Pancreas (tissue), 10 donors: ENCODE data around the gene SAMD11. TPM values are rescaled to one million over a fixed set of nuclear protein-coding genes. Genes with fewer than 3 reads are reported as not detected.

Source experiments
- ATAC-seq, 4 donors: fragments of 200-7000 bp; cut with Tn5 transposase; one replicate each; pipeline versions ENCODE4 v1.8.0 to v1.9.1; 2020; ENCODE audit warnings: mild to moderate bottlenecking in 4 of 4, moderate library complexity in 4 of 4
- DNase-seq, 6 donors: peaks; one replicate each; pipeline ENCODE4 v3.0.0-alpha.2; 2020
- FAIRE-seq: peaks from 2 replicates; lab custom pipeline; 2012; peaks lifted over from hg19 to GRCh38; lab: Jason Lieb, UNC
- H3K27ac ChIP-seq, 4 donors: fragments of 200-600 bp; sonication (generic); 1 replicate in 3 of 4; 2 replicates in 1 of 4; pipeline versions ENCODE4 v1.5.0 to v1.8.0; 2020
- H3K27me3 ChIP-seq, 4 donors: fragments of 200-600 bp; one replicate each; pipeline ENCODE4 v1.8.0; 2021
- H3K36me3 ChIP-seq, 3 donors: fragments of 200-600 bp; sonication (generic) in 1 of 3; one replicate each; pipeline versions ENCODE4 v1.5.0 to v1.8.0; 2020 to 2021
- H3K4me1 ChIP-seq, 3 donors: fragments of 200-600 bp; one replicate each; pipeline ENCODE4 v1.8.0; 2021
- H3K4me3 ChIP-seq, 4 donors: fragments of 200-600 bp; sonication (generic) in 2 of 4; one replicate each; pipeline versions ENCODE4 v1.5.0 to v1.8.0; 2020 to 2021
- H3K9me3 ChIP-seq, 4 donors: fragments of 200-600 bp; one replicate each; pipeline ENCODE4 v1.8.0; 2021
- WGBS, 2 donors: extraction: QIAGEN DNeasy Blood & Tissue Kit; methylation state at CpG; one replicate each; pipeline ENCODE4 v1.1.7; 2013; 5-methylcytosine and 5-hydroxymethylcytosine counted together
- intact Hi-C, 3 donors: fragments of 100-400 bp; cut with DNase I; formaldehyde crosslinking; loops; one replicate each; pipeline versions ENCODE4 v1.11.1 to v1.14.2; 2022
- polyA plus RNA-seq, 2 donors: library from polyadenylated mRNA; stranded (reverse); fragments of 200-250 nt; gene quantifications; one replicate each; pipeline ENCODE4 v1.2.3, GENCODE V29; 2013
- total RNA-seq, 6 donors: library from RNA; stranded (reverse); fragmentation: NEBNext Ultra II Directional in 4 of 6; extraction: Animal tissue kit (Norgen Biotek cat#: 25700) in 4 of 6; gene quantifications; one replicate each; pipeline versions ENCODE4 v1.2.1 to v1.2.4, GENCODE V29; 2021 to 2023
- TF ChIP-seq, protein P1 (sequence below), 4 donors: fragments of 200-600 bp; sonication (generic) in 3 of 4; IDR thresholded peaks; one replicate each; pipeline versions ENCODE4 v1.5.0 to v1.8.0; 2021; ENCODE audit warnings: antibody characterized with exemption in 4 of 4
- donor health status: healthy with polysubstance abuse.
- donor health status: DM: no; HTN: no; CAD: no; lungs with moderate emphysema.
- donor health status: DM: no; HTN: no; CAD: no.
- donor health status: control.
- donor health status: control.
- donor health status: Bipolar disorder and iron deficiency.
- donor health status: DM: yes; HTN: yes; CAD: no.
- donor health status: DM: no; HTN: no; CAD: no.
- donor health status: DM: no; HTN: no; CAD: no.
- donor health status: DM: yes; HTN: yes; CAD: no.

Gene SAMD11
- total and polyA plus RNA-seq, 8 donors: 0.19 to 23.7 (median 3.5) TPM

DNA sequence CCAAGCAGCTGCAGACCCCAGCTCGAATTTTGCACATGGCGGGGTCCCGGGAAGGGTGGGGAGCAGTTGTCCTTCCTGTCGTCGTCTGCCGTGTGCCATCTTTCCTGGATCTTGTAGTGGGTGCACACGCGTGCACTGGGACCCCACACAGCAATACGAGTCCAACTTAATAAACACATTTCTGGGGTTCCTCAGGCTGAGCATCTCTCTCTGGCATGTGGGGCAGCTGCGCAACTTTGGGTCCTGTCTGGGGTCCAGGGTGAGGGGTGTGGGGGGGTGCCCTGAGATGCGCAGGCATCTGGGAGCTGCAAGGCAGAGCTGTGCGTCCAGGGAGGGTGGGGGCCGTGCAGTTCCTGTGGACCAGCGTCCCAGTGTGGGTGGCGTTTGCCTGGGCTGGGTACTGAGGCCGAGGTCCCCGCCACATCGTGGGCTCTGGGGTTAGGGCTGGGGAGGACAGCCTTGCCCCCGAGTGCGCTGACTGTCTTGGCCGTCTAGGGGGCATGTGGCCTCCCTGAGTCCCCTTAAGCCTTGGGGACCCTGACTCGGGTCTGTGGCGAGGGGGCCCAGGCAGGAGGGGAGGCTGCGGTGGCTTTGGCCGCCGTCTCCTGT lies 41.9 kb downstream of the SAMD11 start:
- 87 to 92% methylated on average over 22 to 26 of the region's 26 CpGs for WGBS, 2 donors
- no peak for FAIRE-seq
- Histone ChIP-seq H3K9me3 (no peaks in the 10 kb centered on the region), H3K4me1 (peaks cover 0 to 9% (median 3%) of the 10 kb centered on the region in 3 donors), H3K36me3 (no peaks in the 10 kb centered on the region), H3K4me3 (peak overlapping the region in 1 of 4 donors; percentile 76), H3K27me3 (peaks cover 0 to 4% (median 1%) of the 10 kb centered on the region in 4 donors), H3K27ac (peak overlapping the region in 2 of 4 donors; percentile 83 to 89)
- TF ChIP-seq, protein P1, sequence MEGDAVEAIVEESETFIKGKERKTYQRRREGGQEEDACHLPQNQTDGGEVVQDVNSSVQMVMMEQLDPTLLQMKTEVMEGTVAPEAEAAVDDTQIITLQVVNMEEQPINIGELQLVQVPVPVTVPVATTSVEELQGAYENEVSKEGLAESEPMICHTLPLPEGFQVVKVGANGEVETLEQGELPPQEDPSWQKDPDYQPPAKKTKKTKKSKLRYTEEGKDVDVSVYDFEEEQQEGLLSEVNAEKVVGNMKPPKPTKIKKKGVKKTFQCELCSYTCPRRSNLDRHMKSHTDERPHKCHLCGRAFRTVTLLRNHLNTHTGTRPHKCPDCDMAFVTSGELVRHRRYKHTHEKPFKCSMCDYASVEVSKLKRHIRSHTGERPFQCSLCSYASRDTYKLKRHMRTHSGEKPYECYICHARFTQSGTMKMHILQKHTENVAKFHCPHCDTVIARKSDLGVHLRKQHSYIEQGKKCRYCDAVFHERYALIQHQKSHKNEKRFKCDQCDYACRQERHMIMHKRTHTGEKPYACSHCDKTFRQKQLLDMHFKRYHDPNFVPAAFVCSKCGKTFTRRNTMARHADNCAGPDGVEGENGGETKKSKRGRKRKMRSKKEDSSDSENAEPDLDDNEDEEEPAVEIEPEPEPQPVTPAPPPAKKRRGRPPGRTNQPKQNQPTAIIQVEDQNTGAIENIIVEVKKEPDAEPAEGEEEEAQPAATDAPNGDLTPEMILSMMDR (IDR thresholded peaks at IDR 0.05): no peak
- intact Hi-C loops: no loop called here
- DNase-seq: peak in 2 of 6 donors; percentile 25 to 71
- ATAC-seq: no peak

DNA sequence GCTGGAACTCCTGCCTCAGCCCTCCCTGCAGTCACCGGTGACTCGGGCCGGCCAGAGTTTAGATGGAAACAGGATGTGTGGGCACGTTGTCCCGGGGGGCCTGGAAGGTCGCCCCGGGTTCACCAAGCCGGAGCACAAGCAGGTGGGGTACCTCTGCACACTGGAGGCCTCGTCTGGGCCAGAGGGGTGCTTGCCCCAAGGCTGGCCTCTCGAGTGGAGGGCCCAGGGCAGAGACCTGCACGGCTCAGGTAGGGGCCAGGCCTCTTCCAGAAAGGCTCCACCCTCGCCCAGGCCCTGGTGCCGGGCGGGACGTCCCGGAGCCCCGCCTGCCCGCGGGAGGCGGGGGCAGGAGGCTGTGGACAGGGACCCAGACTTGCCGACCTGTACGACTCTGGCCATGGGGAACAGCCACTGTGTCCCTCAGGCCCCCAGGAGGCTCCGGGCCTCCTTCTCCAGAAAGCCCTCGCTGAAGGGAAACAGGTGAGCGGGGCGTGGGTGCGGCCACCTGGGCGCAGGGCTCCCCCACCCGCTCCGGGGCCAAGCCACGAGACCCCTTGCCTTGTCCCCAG lies 42.5 kb downstream of the SAMD11 start, which contains the start of gene PLEKHN1:
PLEKHN1 (plus strand) TSS at position 348 of the 569 bp plus-strand sequence; CDS start at position 398, 50 bp downstream.
- no peak for FAIRE-seq
- DNase-seq: peak in 4 of 6 donors; percentile 51 to 83 (median 68)
- peak within 1 kb of the TSS; percentile 31 to 89 (median 68) for H3K27ac ChIP-seq
- intact Hi-C loops: no loop called here
- ATAC-seq: peak; percentile 72 to 90 (median 82)
- TF ChIP-seq, protein P1 (IDR thresholded peaks at IDR 0.05): no peak
- peaks cover 0 to 9% (median 3%) of the 10 kb centered on the region in 3 donors for H3K4me1 ChIP-seq
- H3K27me3 ChIP-seq: peaks cover 0 to 10% (median 3%) of the 10 kb centered on the region in 4 donors
- H3K4me3 ChIP-seq: peak within 1 kb of the TSS; percentile 34 to 76 (median 66)
- H3K36me3 ChIP-seq: no peaks in the 10 kb centered on the region
- WGBS, 2 donors: 10 to 15% methylated on average over 28 to 30 of the region's 31 CpGs
- H3K9me3 ChIP-seq: no peaks in the 10 kb centered on the region

DNA sequence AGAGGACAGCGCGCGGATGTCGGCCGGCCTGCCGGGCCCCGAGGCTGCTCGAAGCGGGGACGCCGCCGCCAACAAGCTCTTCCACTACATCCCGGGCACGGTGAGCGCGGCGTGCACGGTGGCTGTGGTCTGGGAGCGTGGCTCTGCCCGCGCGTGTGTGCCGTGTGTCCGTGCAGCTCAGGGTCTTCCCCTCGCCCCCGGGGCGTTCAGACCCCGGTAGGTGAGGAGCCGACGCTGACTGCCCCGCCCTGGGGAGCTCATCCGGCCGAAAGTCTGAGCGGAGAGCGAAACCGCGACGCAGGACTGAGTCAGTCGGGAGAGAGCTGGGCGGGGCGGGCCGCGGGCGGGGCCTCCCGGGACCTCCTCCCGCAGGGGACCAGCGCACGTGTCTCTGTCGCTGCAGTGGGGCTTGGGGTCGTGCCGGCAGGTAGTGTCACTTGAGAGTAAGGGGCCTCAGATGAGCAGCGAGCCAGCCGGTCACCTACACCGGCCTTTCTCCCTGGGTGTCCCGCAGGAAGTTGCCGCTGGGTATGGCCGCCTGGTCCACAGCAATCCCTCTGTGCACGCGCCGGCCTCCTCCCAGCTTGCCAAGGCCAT lies 43.1 kb downstream of the SAMD11 start:
- Histone ChIP-seq H3K9me3 (no peaks in the 10 kb centered on the region), H3K4me3 (peak overlapping the region; percentile 34 to 76 (median 66)), H3K4me1 (peaks cover 0 to 9% (median 0%) of the 10 kb centered on the region in 3 donors), H3K27ac (peak overlapping the region; percentile 31 to 89 (median 68)), H3K27me3 (peaks cover 0 to 14% (median 3%) of the 10 kb centered on the region in 4 donors), H3K36me3 (no peaks in the 10 kb centered on the region)
- TF ChIP-seq, protein P1 (IDR thresholded peaks at IDR 0.05): no peak
- intact Hi-C loops: no loop called here
- FAIRE-seq: no peak
- peak; percentile 80 to 89 (median 86) for ATAC-seq
- DNase-seq: peak; percentile 52 to 89 (median 74)
- WGBS, 2 donors: 0 to 1% methylated on average over 46 to 60 of the region's 60 CpGs

- no peak overlapping the region for H3K27ac ChIP-seq
- no peaks in the 10 kb centered on the region for H3K36me3 ChIP-seq
- DNase-seq: peak in 2 of 6 donors; percentile 45 to 72
- H3K9me3 ChIP-seq: no peaks in the 10 kb centered on the region
- H3K27me3 ChIP-seq: peaks cover 0 to 17% (median 3%) of the 10 kb centered on the region in 4 donors
- H3K4me3 ChIP-seq: peak overlapping the region in 1 of 4 donors; percentile 76
- H3K4me1 ChIP-seq: peaks cover 0 to 9% (median 0%) of the 10 kb centered on the region in 3 donors
- TF ChIP-seq, protein P1 (IDR thresholded peaks at IDR 0.05): no peak
- intact Hi-C loops: no loop called here
- FAIRE-seq: no peak
- peak in 1 of 4 donors; percentile 4 for ATAC-seq
- 57 to 65% methylated on average over 23 of the region's 23 CpGs for WGBS, 2 donors
These were observed 44.0 kb downstream of the SAMD11 start for GRCh38 chr1:967466-968343.
